Measurements from ENCODE around the gene USP43.
"Not testable (repeated sequence)": the region's sequence is repeated elsewhere in the genome, so short reads cannot be mapped to it uniquely, and the experiment has no call there.

The USP43 gene

DNA sequence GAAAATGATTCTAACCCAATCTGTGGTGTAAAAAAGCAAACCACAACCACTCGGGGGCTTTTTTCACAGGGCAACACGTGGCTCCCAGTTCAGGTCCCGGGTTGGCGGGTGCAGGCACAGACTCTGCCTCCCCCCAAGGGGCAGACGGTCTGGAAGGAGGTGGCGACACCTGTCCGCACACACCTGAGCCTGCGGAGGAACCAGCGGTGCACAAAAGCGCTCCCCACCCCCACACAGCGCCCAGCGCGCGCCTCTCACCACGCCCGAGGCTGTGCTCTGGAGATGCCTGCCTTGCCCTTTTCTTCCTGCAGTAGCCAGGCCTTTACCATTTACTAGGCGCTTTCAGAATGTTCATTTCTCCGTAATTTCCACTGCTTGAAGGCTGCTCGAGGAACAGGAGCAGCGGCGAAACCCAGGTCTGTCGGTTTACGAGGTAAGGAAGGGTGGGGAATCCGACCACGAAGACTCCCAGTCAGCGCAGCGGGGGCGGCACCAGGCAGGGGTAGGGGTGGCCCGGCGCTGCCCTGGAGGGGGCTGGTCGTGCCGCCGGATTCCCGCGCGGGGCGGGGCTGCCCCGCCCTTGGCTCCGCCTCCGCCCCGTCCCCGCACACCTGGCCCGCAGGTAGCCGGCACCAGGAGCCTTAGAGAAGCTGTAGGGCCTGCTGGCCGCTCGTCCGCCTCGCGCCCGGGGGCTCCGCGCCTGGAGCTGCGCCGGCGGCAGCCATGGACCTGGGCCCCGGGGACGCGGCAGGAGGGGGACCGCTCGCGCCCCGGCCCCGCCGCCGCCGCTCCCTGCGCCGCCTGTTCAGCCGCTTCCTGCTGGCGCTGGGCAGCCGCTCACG lies at the start of gene USP43:
USP43 (plus strand) TSS at position 608 of the 842 bp plus-strand sequence; CDS start at position 724, 116 bp downstream.
- H3K4me1 ChIP-seq (ENCODE audit: control insufficient read depth in 1 of 2, insufficient read depth in 2 of 2, low read length in 2 of 2) = peaks cover 5 to 10% of the 10 kb centered on the region in 2 donors
- peak within 1 kb of the TSS; percentile 96 for H3K27ac ChIP-seq (ENCODE audit: low read depth, low read length)
- peak within 1 kb of the TSS; percentile 84 to 88 for H3K4me3 ChIP-seq (ENCODE audit: low read depth in 1 of 2, low read length in 2 of 2)
- H3K27me3 ChIP-seq (ENCODE audit: control insufficient read depth in 1 of 2, insufficient read depth in 2 of 2, low read length in 2 of 2) = peaks cover 3 to 6% of the 10 kb centered on the region in 2 donors
- H3K9me3 ChIP-seq (ENCODE audit: control insufficient read depth in 1 of 2, low read length in 2 of 2) = no peaks in the 10 kb centered on the region
- H3K9ac ChIP-seq (ENCODE audit: low read depth in 1 of 2, low read length in 2 of 2) = peak within 1 kb of the TSS; percentile 77 to 80
- no peaks in the 10 kb centered on the region for H3K36me3 ChIP-seq (ENCODE audit: control insufficient read depth in 1 of 2, insufficient read depth in 2 of 2, low read length in 2 of 2)

GRCh38 chr17:9597638-9598037 lies 47.7 kb upstream of the USP43 start:
- H3K4me1 ChIP-seq (ENCODE audit: control insufficient read depth in 1 of 2, insufficient read depth in 2 of 2, low read length in 2 of 2); H3K9me3 ChIP-seq (ENCODE audit: control insufficient read depth in 1 of 2, low read length in 2 of 2); H3K27me3 ChIP-seq (ENCODE audit: control insufficient read depth in 1 of 2, insufficient read depth in 2 of 2, low read length in 2 of 2); H3K4me3 ChIP-seq (ENCODE audit: low read depth in 1 of 2, low read length in 2 of 2); H3K27ac ChIP-seq (ENCODE audit: low read depth, low read length); H3K36me3 ChIP-seq (ENCODE audit: control insufficient read depth in 1 of 2, insufficient read depth in 2 of 2, low read length in 2 of 2); H3K9ac ChIP-seq (ENCODE audit: low read depth in 1 of 2, low read length in 2 of 2): not testable (repeated sequence)

DNA sequence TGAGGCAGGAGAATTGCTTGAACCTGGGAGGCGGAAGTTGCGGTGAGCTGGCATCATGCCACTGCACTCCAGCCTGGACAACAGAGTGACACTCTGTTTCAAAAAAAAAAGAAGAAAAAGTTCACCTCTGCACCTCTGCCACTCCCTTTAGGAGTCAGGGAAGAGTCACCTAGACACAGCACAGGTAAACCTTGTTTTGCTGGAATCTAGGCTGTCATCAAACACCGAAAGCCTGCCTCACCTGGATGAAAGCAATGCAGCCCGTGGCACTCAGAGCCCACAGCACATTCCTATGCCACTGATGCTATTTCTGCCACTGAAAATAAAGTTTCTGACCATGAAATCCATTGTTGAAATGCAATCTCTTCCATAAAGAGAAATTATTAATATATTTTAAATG lies 46.7 kb upstream of the USP43 start:
- H3K4me3 ChIP-seq (ENCODE audit: low read depth in 1 of 2, low read length in 2 of 2) = no peak overlapping the region
- H3K36me3 ChIP-seq (ENCODE audit: control insufficient read depth in 1 of 2, insufficient read depth in 2 of 2, low read length in 2 of 2) = no peaks in the 10 kb centered on the region
- no peak overlapping the region for H3K9ac ChIP-seq (ENCODE audit: low read depth in 1 of 2, low read length in 2 of 2)
- no peaks in the 10 kb centered on the region for H3K27me3 ChIP-seq (ENCODE audit: control insufficient read depth in 1 of 2, insufficient read depth in 2 of 2, low read length in 2 of 2)
- H3K9me3 ChIP-seq (ENCODE audit: control insufficient read depth in 1 of 2, low read length in 2 of 2) = no peaks in the 10 kb centered on the region
- no peaks in the 10 kb centered on the region for H3K4me1 ChIP-seq (ENCODE audit: control insufficient read depth in 1 of 2, insufficient read depth in 2 of 2, low read length in 2 of 2)
- no peak overlapping the region for H3K27ac ChIP-seq (ENCODE audit: low read depth, low read length)

DNA sequence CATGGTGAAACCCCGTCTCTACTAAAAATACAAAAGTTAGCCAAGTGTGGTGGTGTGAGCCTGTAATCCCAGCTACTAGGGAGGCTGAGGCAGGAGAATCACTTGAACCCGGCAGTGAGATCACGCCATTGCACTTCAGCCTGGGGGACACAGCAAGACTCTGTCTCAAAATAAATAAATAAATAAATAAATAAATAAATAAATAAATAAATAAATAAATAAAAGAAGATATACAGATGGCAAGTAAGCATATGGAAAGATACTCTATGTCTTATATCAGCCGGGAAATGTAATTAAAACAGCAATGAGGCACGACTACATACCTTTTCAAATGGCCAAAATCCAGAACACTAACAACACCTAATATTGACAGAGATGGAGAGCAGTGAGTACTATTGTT lies 40.7 kb upstream of the USP43 start:
- H3K36me3 ChIP-seq (ENCODE audit: control insufficient read depth in 1 of 2, insufficient read depth in 2 of 2, low read length in 2 of 2); H3K4me1 ChIP-seq (ENCODE audit: control insufficient read depth in 1 of 2, insufficient read depth in 2 of 2, low read length in 2 of 2); H3K4me3 ChIP-seq (ENCODE audit: low read depth in 1 of 2, low read length in 2 of 2); H3K27ac ChIP-seq (ENCODE audit: low read depth, low read length); H3K9ac ChIP-seq (ENCODE audit: low read depth in 1 of 2, low read length in 2 of 2); H3K9me3 ChIP-seq (ENCODE audit: control insufficient read depth in 1 of 2, low read length in 2 of 2); H3K27me3 ChIP-seq (ENCODE audit: control insufficient read depth in 1 of 2, insufficient read depth in 2 of 2, low read length in 2 of 2): not testable (repeated sequence)

- Histone ChIP-seq H3K9me3 (ENCODE audit: control insufficient read depth in 1 of 2, low read length in 2 of 2) (no peaks in the 10 kb centered on the region), H3K27ac (ENCODE audit: low read depth, low read length) (no peak overlapping the region), H3K4me3 (ENCODE audit: low read depth in 1 of 2, low read length in 2 of 2) (no peak overlapping the region), H3K4me1 (ENCODE audit: control insufficient read depth in 1 of 2, insufficient read depth in 2 of 2, low read length in 2 of 2) (no peaks in the 10 kb centered on the region), H3K9ac (ENCODE audit: low read depth in 1 of 2, low read length in 2 of 2) (no peak overlapping the region), H3K36me3 (ENCODE audit: control insufficient read depth in 1 of 2, insufficient read depth in 2 of 2, low read length in 2 of 2) (no peaks in the 10 kb centered on the region), H3K27me3 (ENCODE audit: control insufficient read depth in 1 of 2, insufficient read depth in 2 of 2, low read length in 2 of 2) (no peaks in the 10 kb centered on the region)
Observed at GRCh38 chr17:9606453-9606852, 38.9 kb upstream of the USP43 start.

DNA sequence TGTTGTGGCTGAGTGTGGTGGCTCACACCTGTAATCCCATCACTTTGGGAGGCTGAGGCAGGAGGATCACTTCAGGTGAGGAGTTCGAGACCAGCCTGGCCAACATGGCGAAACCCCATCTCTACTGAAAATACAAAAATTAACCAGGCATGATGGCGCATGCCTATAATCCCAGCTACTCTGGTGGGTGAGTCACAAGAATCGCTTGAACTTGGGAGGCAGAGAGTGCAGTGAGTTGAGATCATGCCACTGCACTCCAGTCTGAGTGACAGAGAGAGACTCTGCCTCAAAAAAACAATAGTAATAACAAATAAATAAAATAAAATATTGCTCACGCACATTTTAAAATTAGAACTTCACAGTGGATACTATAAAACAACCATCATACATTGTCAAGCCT lies 38.3 kb upstream of the USP43 start:
- not testable (repeated sequence) for H3K36me3 ChIP-seq (ENCODE audit: control insufficient read depth in 1 of 2, insufficient read depth in 2 of 2, low read length in 2 of 2); H3K9me3 ChIP-seq (ENCODE audit: control insufficient read depth in 1 of 2, low read length in 2 of 2); H3K4me1 ChIP-seq (ENCODE audit: control insufficient read depth in 1 of 2, insufficient read depth in 2 of 2, low read length in 2 of 2); H3K27ac ChIP-seq (ENCODE audit: low read depth, low read length); H3K9ac ChIP-seq (ENCODE audit: low read depth in 1 of 2, low read length in 2 of 2); H3K27me3 ChIP-seq (ENCODE audit: control insufficient read depth in 1 of 2, insufficient read depth in 2 of 2, low read length in 2 of 2); H3K4me3 ChIP-seq (ENCODE audit: low read depth in 1 of 2, low read length in 2 of 2)

DNA sequence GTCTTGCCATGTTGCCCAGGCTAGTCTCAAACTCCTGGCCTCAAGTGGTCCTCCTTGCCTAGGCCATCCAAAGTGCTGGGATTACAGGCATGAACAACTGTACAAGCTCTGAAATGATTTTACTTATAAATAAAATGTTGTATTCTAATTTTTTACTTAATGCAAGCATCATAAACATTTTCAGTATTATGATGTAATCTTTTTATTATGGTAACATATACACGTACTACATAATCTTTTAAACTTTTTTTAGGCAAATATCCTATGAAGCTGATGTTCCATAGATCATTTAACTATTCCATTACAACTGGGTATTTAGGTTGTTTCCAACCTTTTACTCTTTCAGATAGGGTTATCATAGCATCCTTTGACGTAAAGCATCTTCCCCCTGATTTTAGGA lies 33.8 kb upstream of the USP43 start:
- no peak overlapping the region for H3K4me3 ChIP-seq (ENCODE audit: low read depth in 1 of 2, low read length in 2 of 2)
- no peak overlapping the region for H3K27ac ChIP-seq (ENCODE audit: low read depth, low read length)
- no peaks in the 10 kb centered on the region for H3K9me3 ChIP-seq (ENCODE audit: control insufficient read depth in 1 of 2, low read length in 2 of 2)

DNA sequence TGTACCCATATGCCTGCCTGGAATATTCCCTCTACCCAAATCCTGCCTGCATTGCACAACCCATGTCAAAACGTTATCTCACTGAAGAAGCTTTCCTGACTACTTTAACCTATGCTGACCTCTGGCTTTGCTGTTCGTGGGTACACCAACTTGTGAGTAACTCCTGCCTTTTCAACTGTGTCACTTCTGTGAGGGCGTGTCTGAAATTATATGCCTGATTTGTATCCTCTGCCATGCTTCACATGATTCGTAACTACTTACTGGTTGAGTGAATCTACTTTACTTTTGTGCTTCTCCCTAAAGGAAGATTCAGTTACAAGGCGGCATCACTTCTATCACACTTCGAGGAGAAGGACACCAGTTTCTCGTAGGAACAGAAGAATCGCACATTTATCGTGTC lies 33.3 kb upstream of the USP43 start:
- Histone ChIP-seq H3K4me3 (ENCODE audit: low read depth in 1 of 2, low read length in 2 of 2) (no peak overlapping the region), H3K27me3 (ENCODE audit: control insufficient read depth in 1 of 2, insufficient read depth in 2 of 2, low read length in 2 of 2) (no peaks in the 10 kb centered on the region), H3K36me3 (ENCODE audit: control insufficient read depth in 1 of 2, insufficient read depth in 2 of 2, low read length in 2 of 2) (no peaks in the 10 kb centered on the region), H3K4me1 (ENCODE audit: control insufficient read depth in 1 of 2, insufficient read depth in 2 of 2, low read length in 2 of 2) (no peaks in the 10 kb centered on the region), H3K9ac (ENCODE audit: low read depth in 1 of 2, low read length in 2 of 2) (no peak overlapping the region), H3K9me3 (ENCODE audit: control insufficient read depth in 1 of 2, low read length in 2 of 2) (no peaks in the 10 kb centered on the region), H3K27ac (ENCODE audit: low read depth, low read length) (no peak overlapping the region)

More for the DNA sequence above, 33.8 kb upstream of the USP43 start:
- H3K36me3 ChIP-seq (ENCODE audit: control insufficient read depth in 1 of 2, insufficient read depth in 2 of 2, low read length in 2 of 2) = no peaks in the 10 kb centered on the region
- H3K4me1 ChIP-seq (ENCODE audit: control insufficient read depth in 1 of 2, insufficient read depth in 2 of 2, low read length in 2 of 2) = no peaks in the 10 kb centered on the region
- no peak overlapping the region for H3K9ac ChIP-seq (ENCODE audit: low read depth in 1 of 2, low read length in 2 of 2)
- no peaks in the 10 kb centered on the region for H3K27me3 ChIP-seq (ENCODE audit: control insufficient read depth in 1 of 2, insufficient read depth in 2 of 2, low read length in 2 of 2)

DNA sequence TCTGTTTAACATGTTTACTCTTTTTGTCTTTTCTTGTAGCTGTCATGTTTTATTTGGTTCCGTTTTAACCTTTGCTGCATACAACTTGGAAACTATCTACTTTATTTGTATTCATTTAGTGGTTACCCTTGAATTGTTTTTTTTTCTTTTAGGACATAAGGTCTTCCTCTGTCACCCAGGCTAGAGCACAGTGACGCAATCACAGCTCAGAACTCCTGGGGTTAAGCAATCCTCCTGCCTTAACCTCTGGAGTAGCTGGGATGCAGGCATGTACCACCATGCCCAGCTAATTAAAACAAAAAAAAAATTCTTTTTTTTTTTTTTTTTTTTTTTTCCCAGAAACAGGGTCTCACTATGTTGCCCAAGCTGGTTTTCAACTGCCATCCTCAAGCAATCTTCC lies 29.8 kb upstream of the USP43 start:
- no peaks in the 10 kb centered on the region for H3K4me1 ChIP-seq (ENCODE audit: control insufficient read depth in 1 of 2, insufficient read depth in 2 of 2, low read length in 2 of 2)
- H3K27ac ChIP-seq (ENCODE audit: low read depth, low read length) = no peak overlapping the region

GRCh38 chr17:9622961-9623360 lies 22.4 kb upstream of the USP43 start:
- Histone ChIP-seq H3K9me3 (ENCODE audit: control insufficient read depth in 1 of 2, low read length in 2 of 2) (peaks cover 3 to 4% of the 10 kb centered on the region in 2 donors), H3K27me3 (ENCODE audit: control insufficient read depth in 1 of 2, insufficient read depth in 2 of 2, low read length in 2 of 2) (no peaks in the 10 kb centered on the region), H3K9ac (ENCODE audit: low read depth in 1 of 2, low read length in 2 of 2) (no peak overlapping the region), H3K27ac (ENCODE audit: low read depth, low read length) (no peak overlapping the region), H3K4me1 (ENCODE audit: control insufficient read depth in 1 of 2, insufficient read depth in 2 of 2, low read length in 2 of 2) (no peaks in the 10 kb centered on the region), H3K4me3 (ENCODE audit: low read depth in 1 of 2, low read length in 2 of 2) (no peak overlapping the region), H3K36me3 (ENCODE audit: control insufficient read depth in 1 of 2, insufficient read depth in 2 of 2, low read length in 2 of 2) (no peaks in the 10 kb centered on the region)

More for the DNA sequence above, 29.8 kb upstream of the USP43 start:
- Histone ChIP-seq H3K9me3 (ENCODE audit: control insufficient read depth in 1 of 2, low read length in 2 of 2) (no peaks in the 10 kb centered on the region), H3K36me3 (ENCODE audit: control insufficient read depth in 1 of 2, insufficient read depth in 2 of 2, low read length in 2 of 2) (no peaks in the 10 kb centered on the region), H3K9ac (ENCODE audit: low read depth in 1 of 2, low read length in 2 of 2) (no peak overlapping the region), H3K27me3 (ENCODE audit: control insufficient read depth in 1 of 2, insufficient read depth in 2 of 2, low read length in 2 of 2) (no peaks in the 10 kb centered on the region), H3K4me3 (ENCODE audit: low read depth in 1 of 2, low read length in 2 of 2) (no peak overlapping the region)

Measured in duodenal mucosa (tissue), 2 donors.